Measurements from ENCODE around the gene RRN3.
"Not testable (repeated sequence)": the region's sequence is repeated elsewhere in the genome, so short reads cannot be mapped to it uniquely, and the experiment has no call there.

DNA sequence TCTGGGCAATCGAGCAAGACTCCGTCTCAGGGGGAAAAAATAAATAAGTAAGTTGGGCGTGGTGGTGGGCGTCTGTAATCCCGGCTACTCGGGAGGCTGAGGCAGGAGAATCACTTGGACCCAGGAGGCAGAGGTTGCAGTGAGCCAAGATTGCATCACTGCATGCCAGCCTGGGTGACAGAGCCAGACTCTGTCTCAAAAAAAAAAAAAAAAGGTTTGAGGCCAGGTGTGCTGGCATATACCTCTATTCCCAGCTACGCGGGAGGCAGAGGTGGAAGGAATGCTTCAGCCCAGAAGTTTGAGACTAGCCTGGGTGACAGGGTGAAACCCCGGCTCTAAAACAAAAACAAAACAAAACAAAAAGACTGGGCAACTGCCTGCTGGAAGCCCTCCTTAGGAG is 48.8 kb downstream of the RRN3 start:
- not testable (repeated sequence) for TF ChIP-seq ZNF121 (CRISPR knock-in tag; conservative IDR thresholded peaks at IDR 0.05); POLR2A (conservative IDR thresholded peaks at IDR 0.05); FOXM1 (IDR thresholded peaks at IDR 0.05; ENCODE audit: low read depth); FOXM1 (CRISPR knock-in tag; IDR thresholded peaks at IDR 0.05; ENCODE audit: low read depth); ELF1 (tag; IDR thresholded peaks at IDR 0.05); KLF13 (tag; IDR thresholded peaks at IDR 0.05; ENCODE audit: borderline replicate concordance, low read depth); KAT2B (IDR thresholded peaks at IDR 0.05; ENCODE audit: low read depth, low read length); KLF1 (tag; IDR thresholded peaks at IDR 0.05)
- TF ChIP-seq, protein P1, sequence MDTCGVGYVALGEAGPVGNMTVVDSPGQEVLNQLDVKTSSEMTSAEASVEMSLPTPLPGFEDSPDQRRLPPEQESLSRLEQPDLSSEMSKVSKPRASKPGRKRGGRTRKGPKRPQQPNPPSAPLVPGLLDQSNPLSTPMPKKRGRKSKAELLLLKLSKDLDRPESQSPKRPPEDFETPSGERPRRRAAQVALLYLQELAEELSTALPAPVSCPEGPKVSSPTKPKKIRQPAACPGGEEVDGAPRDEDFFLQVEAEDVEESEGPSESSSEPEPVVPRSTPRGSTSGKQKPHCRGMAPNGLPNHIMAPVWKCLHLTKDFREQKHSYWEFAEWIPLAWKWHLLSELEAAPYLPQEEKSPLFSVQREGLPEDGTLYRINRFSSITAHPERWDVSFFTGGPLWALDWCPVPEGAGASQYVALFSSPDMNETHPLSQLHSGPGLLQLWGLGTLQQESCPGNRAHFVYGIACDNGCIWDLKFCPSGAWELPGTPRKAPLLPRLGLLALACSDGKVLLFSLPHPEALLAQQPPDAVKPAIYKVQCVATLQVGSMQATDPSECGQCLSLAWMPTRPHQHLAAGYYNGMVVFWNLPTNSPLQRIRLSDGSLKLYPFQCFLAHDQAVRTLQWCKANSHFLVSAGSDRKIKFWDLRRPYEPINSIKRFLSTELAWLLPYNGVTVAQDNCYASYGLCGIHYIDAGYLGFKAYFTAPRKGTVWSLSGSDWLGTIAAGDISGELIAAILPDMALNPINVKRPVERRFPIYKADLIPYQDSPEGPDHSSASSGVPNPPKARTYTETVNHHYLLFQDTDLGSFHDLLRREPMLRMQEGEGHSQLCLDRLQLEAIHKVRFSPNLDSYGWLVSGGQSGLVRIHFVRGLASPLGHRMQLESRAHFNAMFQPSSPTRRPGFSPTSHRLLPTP (IDR thresholded peaks at IDR 0.05; ENCODE audit: borderline replicate concordance, extremely low read depth, insufficient read length) = not testable (repeated sequence)
- TF ChIP-seq, protein P2, sequence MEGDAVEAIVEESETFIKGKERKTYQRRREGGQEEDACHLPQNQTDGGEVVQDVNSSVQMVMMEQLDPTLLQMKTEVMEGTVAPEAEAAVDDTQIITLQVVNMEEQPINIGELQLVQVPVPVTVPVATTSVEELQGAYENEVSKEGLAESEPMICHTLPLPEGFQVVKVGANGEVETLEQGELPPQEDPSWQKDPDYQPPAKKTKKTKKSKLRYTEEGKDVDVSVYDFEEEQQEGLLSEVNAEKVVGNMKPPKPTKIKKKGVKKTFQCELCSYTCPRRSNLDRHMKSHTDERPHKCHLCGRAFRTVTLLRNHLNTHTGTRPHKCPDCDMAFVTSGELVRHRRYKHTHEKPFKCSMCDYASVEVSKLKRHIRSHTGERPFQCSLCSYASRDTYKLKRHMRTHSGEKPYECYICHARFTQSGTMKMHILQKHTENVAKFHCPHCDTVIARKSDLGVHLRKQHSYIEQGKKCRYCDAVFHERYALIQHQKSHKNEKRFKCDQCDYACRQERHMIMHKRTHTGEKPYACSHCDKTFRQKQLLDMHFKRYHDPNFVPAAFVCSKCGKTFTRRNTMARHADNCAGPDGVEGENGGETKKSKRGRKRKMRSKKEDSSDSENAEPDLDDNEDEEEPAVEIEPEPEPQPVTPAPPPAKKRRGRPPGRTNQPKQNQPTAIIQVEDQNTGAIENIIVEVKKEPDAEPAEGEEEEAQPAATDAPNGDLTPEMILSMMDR (IDR thresholded peaks at IDR 0.05 in 2 of 3, conservative IDR thresholded peaks at IDR 0.05 in 1 of 3; ENCODE audit: insufficient read depth in 2 of 3, low read depth in 1 of 3, low read length in 3 of 3) = not testable (repeated sequence)
